ENCODE results near the gene PRSS27.

- TF ChIP-seq CTCF (IDR thresholded peaks at IDR 0.05) (no peak), EZH2 (IDR thresholded peaks at IDR 0.05; ENCODE audit: borderline replicate concordance, insufficient read depth, low read depth, low read length, poor library complexity, severe bottlenecking) (no peak)
Observed at GRCh38 chr16:2745961-2746360, 25.9 kb upstream of the PRSS27 start.

All from B cell (primary cell).